GM18517 (cell line): ENCODE measurements around the gene FAM184B.

ENCODE experiments used
- ATAC-seq: cut with Tn5 transposase; IDR thresholded peaks from one replicate; pipeline ENCODE4 v1.9.1; 2021; ENCODE audit warnings: mild to moderate bottlenecking, moderate library complexity; ENCODE audit not compliant: unreplicated experiment

The FAM184B gene

GRCh38 chr4:17778431-17778830, 3.0 kb downstream of the FAM184B start:
- ATAC-seq: no peak

DNA sequence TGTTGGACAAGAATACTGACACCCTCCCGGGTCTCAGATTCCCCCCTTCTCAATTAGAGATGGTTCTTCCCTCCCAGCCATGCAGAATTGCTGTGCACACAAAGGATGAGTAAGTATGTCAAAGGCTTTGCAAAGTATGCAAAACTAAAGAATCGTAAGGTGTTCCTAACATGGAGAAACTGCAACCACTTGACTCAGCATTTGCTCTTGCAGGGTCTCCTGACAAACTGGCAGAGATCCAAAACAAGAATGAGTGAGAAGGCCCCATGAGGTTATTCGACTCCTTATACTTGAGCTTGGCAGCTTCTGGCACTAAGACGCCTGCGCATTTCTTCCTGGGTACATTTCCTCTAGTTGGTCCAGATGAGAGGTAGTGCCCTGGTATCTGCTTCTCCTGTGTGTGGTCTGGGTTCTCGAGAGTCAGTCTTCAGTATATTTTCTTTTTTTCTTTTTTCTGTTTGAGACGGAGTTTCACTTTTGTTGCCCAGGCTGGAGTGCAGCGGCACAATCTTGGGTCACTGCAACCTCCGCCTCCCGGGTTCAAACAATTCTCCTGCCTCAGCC, 8.2 kb downstream of the FAM184B start:
- ATAC-seq: no peak

DNA sequence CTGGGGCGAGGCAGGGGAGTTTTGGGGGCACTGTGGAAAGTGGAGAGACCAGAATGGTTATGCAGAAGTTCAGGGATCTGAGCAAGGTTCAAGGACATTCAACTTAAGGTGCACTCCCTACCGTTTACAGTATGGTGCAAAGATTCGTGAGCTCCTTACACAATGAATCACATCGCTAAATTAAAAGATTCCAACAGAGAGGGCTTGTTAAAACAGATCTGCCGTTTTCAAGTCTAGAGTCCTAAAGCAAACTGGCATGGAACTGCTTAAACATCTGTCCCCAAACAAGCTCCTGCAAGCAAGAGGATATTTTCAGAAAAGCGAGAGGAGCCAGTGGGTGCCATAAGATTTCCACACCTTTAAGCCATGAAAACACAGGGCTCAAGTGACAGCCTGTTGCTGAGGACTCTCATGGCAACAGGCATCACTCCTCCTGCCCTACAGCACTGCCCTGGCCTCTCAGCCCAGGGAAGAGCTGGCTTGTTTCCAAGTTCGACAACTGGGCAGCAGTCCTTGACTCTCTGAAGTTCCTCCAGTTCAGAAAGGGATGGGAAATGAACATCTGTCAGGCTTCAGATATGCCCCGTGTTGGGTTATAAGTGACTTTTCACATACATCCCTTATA, 10.0 kb downstream of the FAM184B start:
- no peak for ATAC-seq

DNA sequence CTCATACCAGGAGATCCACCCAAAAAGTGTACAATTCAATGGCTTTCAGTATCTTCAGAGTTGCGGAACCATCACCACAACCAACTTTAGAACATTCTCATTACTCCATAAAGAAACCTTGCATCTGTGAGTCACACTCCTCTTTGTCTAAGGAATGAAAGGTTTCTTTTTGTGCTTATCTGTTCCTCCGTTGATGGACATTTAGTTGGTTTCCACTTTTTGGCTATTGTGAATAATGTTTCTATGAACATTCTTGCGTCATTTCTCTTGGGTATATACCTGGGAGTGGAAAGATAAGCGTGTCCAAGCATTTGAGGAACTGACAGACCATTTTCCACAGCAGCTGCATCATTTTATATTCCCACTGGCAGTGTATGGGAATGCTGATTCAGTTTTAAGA, 10.6 kb downstream of the FAM184B start:
- ATAC-seq: no peak

GRCh38 chr4:17769406-17770174, 11.8 kb downstream of the FAM184B start:
- no peak for ATAC-seq

GRCh38 chr4:17766826-17767458, 14.5 kb downstream of the FAM184B start:
- ATAC-seq: no peak

GRCh38 chr4:17765514-17766286, 15.7 kb downstream of the FAM184B start:
- ATAC-seq: no peak

GRCh38 chr4:17763931-17764330, 17.5 kb downstream of the FAM184B start:
- ATAC-seq: no peak

DNA sequence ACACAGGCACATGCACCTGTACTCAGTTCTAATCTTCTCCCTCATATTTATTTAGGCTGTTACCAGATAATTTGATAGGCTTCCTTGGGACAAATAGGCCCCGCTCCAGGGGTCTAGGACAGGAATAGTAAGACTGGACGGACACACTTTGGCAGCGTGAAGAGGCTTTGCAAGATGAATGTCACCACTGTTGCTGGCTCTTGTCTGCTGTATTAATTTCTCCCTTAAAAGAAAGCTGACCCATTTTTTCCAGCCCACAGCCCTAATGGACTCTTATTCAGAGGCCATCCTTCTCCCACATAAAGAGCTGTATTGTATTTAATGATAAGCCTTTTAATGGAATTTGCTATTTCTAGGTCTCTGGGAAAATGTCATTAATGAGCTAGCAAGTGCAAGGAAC, 18.0 kb downstream of the FAM184B start:
- ATAC-seq: no peak

DNA sequence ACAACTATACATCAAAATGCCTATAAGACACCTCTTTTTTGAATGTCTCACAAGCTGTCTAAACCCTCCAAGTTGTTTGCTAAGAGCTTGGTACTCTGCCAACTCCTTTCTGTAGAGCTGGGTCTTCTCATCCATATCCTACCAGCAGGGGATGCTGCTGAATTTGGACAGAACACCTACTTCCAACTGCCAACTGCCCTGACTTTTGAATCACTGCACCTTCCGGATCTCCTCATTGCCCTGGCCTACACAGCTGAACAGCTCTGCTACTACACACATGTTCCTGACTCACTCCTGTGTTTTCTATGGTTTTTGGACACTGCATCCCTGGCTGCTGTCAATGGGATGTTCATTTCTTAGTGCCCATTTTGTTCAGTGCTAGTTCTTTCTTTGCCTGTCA, 18.7 kb downstream of the FAM184B start:
- ATAC-seq: no peak

GRCh38 chr4:17761062-17761461, 20.4 kb downstream of the FAM184B start:
- ATAC-seq: no peak

GRCh38 chr4:17760626-17761025, 20.8 kb downstream of the FAM184B start:
- ATAC-seq: no peak

GRCh38 chr4:17758485-17758884, 22.9 kb downstream of the FAM184B start:
- no peak for ATAC-seq

DNA sequence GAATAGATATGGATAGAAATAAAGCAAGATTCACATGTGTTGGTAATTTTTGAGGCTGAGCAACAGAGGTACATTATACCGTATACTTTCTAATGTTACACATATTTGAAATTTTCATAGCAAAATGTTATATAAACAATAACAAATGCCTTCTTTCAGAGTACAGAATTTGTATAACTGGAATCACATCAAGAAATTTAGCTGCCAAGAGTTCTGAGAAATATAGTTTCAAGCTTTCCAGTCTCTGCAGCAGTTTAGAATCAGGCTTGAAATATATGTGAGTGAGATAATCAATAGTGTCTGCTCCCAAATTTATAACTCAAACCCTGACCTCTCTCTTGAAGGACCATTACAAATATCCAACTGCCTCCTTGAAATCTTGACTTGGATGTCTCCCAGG, 23.8 kb downstream of the FAM184B start:
- ATAC-seq: no peak

DNA sequence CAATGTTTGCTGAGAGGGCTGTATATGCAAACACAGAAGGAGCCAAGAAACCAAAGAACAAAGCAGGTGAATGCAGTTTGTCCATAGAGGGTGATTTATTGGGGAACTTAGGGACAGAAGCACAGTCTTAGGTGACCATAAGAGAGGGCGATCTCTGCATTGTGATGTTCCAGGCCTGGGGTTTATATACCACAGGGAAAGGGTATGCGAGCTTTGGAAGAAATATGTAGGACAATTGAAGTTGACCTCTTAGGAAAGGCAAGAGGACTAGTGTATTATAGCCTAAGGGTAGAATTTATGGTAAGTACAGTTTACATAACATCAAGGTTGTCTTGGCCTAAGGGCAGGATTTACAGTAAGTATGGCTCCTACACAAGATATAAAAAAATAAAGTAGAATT, 27.8 kb downstream of the FAM184B start:
- ATAC-seq: no peak

DNA sequence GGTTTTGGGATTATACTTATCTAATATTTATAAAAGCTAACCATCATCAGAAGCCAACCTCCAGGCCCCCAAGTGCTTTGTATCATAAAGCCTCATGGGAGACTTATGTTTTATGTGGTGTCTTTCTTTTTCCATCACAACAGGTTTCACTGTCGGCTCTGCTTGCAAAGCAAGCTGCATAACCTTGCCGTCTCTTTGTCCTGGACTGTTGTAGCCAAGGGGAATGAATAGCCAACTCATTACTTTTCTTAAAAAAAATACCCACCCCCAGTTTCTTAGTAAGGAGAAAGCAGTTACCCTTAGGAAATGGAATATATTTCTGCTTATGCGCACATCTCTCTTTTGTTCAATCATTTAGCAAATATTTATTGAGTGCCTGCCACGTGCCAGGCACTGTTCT, 40.7 kb downstream of the FAM184B start:
- ATAC-seq: no peak

DNA sequence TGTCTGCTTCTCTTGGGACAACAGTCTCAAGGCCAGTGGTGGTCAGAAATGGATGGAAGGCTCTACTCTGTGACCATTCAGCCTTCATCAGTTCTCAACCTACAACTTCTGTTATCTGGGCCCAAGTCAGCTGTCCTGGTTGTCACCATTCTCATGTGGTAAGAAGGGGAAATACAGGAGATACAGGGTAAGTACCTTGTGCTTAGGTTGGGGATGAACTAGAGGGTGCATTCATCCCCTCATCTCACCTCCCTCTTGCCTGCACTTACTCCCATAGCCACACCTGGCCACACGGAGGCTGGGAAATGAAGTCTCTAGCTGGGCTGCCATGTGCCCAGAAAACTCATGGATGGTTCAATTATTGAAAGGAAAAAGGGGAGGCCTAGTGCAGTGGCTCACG, 44.9 kb downstream of the FAM184B start:
- ATAC-seq: no peak

DNA sequence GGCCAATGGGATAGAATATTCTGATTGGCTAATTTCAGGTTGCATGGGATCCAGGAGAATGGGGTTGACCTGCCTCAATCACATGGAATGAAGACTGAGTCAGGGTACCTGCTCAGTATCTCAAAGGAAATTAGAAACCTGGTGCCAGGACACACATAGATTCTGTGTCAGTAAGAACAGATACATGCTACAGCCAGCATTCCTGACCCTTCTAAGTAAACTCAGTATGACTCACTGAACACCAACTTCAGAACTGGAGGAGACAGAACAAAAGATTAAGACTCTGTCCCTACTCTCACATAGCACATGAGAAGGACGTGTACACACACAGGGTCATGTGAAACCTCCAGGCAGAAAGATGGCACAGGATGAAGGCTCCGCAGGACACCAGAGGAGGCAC, 54.5 kb downstream of the FAM184B start:
- no peak for ATAC-seq

- ATAC-seq: no peak
These were observed 57.8 kb downstream of the FAM184B start for GRCh38 chr4:17723648-17724047.

DNA sequence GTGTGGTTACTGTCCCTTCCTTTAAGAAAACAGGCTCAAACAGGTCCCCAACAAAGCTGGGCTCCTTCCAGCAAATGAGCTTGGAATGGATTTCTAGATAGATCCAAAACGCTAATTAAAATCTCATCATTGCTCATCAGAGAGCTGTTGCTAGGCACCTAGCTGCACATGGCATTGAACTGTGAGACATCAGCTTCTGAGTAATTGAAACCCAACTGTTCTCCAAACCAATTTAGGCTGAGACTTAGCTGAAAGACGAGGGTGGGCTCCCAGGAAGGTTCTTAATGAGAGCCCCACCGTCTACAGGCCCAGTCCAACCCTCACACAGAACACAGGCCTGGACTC, 59.1 kb downstream of the FAM184B start:
- no peak for ATAC-seq
